H1 (cell line): Measurements from ENCODE around the gene PODN. TPM values are rescaled to one million over a fixed set of nuclear protein-coding genes. Genes with fewer than 3 reads are reported as not detected.

Experiments used
- CREB1 ChIP-seq: IDR thresholded peaks from 2 replicates; pipeline ENCODE4 v1.6.1; 2012; ENCODE audit warnings: inconsistent platforms
- HDAC6 ChIP-seq: IDR thresholded peaks from one replicate; pipeline ENCODE4 v1.7.1; 2012; ENCODE audit warnings: low read depth, mild to moderate bottlenecking, inconsistent platforms, low read length, moderate library complexity
- KDM5A ChIP-seq: fragments of 200-600 bp; IDR thresholded peaks from 2 replicates; pipeline ENCODE4 v1.7.1; 2012; ENCODE audit warnings: mild to moderate bottlenecking, low read length, inconsistent platforms, mixed read lengths
- NRF1 ChIP-seq: IDR thresholded peaks from 2 replicates; pipeline ENCODE4 v1.6.1; 2011; ENCODE audit warnings: mild to moderate bottlenecking, low read depth, low read length, improper control_type of control experiment
- TBP ChIP-seq: IDR thresholded peaks from 2 replicates; pipeline ENCODE4 v1.6.1; 2011; ENCODE audit warnings: low read depth, low read length, improper control_type of control experiment
- polyA plus RNA-seq, 7 experiments: library from polyadenylated mRNA; depleted of rRNA in 3 of 7; stranded (reverse) in 5 of 7; unstranded in 2 of 7; fragments of >200 nt in 5 of 7; fragments of 200-250 nt in 2 of 7; gene quantifications; 1 replicate in 5 of 7; 2 replicates in 1 of 7; 4 replicates in 1 of 7; pipeline versions ENCODE4 v1.2.1 to v1.2.3, GENCODE V29; 2011 to 2013; ENCODE audit warnings: missing spikeins in 2 of 7, mixed read lengths in 2 of 7
- total RNA-seq: library from RNA; stranded (reverse); fragmentation: NEBNext Ultra II Directional; extraction: Animal tissue kit (Norgen Biotek cat#: 25700); gene quantifications from 2 replicates; pipeline ENCODE4 v1.2.1, GENCODE V29; 2021
- TF ChIP-seq, protein P1 (sequence below): IDR thresholded peaks from 2 replicates; pipeline ENCODE4 v1.6.1; 2011; ENCODE audit warnings: low read length, improper control_type of control experiment

Gene PODN
- total and polyA plus RNA-seq, 2 of the 8 experiments (the other 6 are each of a cell fraction or from before 2014, with no cell fraction given): 0.11 to 0.17 TPM

DNA sequence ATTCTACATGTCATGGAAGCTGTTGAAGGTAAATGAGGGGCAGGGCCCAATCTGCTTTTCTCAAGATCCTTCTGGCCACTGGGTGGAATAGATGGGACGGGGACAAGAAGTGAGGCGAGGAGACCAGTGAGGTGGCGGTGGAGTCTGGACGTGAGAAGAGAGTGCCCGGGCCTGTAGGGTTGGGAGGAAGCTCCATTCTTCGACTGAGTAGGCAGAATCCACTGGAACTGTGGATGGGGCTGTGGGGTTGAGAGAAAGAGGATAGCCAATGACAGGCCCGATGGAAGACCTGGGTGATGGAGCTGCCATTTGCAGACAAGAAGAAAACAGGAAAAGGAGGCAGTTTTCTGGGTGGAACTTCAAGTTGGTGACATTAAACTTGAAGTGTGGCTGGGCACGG, 70.2 kb downstream of the PODN start (continued):
- TF ChIP-seq KDM5A (no peak), TBP (no peak), HDAC6 (no peak), NRF1 (no peak), CREB1 (no peak)
- TF ChIP-seq, protein P1, sequence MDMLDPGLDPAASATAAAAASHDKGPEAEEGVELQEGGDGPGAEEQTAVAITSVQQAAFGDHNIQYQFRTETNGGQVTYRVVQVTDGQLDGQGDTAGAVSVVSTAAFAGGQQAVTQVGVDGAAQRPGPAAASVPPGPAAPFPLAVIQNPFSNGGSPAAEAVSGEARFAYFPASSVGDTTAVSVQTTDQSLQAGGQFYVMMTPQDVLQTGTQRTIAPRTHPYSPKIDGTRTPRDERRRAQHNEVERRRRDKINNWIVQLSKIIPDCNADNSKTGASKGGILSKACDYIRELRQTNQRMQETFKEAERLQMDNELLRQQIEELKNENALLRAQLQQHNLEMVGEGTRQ: no peak
